Mesodermal cell (in vitro differentiated cells): ENCODE measurements around the gene TAGLN3.

Source experiments
- H3K27ac ChIP-seq: 2 replicates; pipeline ENCODE4 v1.7.0; 2013; ENCODE audit warnings: mild to moderate bottlenecking, low read depth, low read length, moderate library complexity; ENCODE audit not compliant: severe bottlenecking
- H3K36me3 ChIP-seq: 2 replicates; pipeline ENCODE4 v1.7.1; 2013; ENCODE audit warnings: mild to moderate bottlenecking, low read length, moderate library complexity; ENCODE audit not compliant: control insufficient read depth, insufficient read depth
- H3K4me1 ChIP-seq: one replicate; pipeline ENCODE4 v1.7.1; 2013; ENCODE audit warnings: mild to moderate bottlenecking, low read length; ENCODE audit not compliant: insufficient read depth, control insufficient read depth, poor library complexity, severe bottlenecking
- H3K4me3 ChIP-seq: 2 replicates; pipeline ENCODE4 v1.7.0; 2013; ENCODE audit warnings: low read length, control low read depth, mild to moderate bottlenecking; ENCODE audit not compliant: insufficient read depth, poor library complexity, severe bottlenecking; ENCODE audit errors: extremely low read depth
- H3K9me3 ChIP-seq: 2 replicates; pipeline ENCODE4 v1.7.1; 2013; ENCODE audit warnings: mild to moderate bottlenecking, low read length, moderate library complexity; ENCODE audit not compliant: control insufficient read depth
- WGBS, 2 experiments: methylation state at CpG; one replicate each; pipeline ENCODE4 v1.1.5; 2013; ENCODE audit warnings: missing lambda C conversion rate in 2 of 2; ENCODE audit not compliant: insufficient coverage in 2 of 2; 5-methylcytosine and 5-hydroxymethylcytosine counted together

TAGLN3 gene

GRCh38 chr3:111978583-111979433 is 19.9 kb upstream of the TAGLN3 start, which contains the start of gene ABHD10:
Gene ABHD10 (plus strand): TSS chr3:111979026. CDS start chr3:111979062, 36 bp downstream.
- H3K27ac ChIP-seq: peak within 1 kb of the TSS; percentile 75
- H3K9me3 ChIP-seq: no peaks in the 10 kb centered on the region
- 7 to 9% methylated on average over 37 to 59 of the region's 61 CpGs for WGBS, 2 experiments
- peak within 1 kb of the TSS; percentile 81 for H3K4me3 ChIP-seq
- H3K4me1 ChIP-seq: no peaks in the 10 kb centered on the region
- H3K36me3 ChIP-seq: peaks cover 17% of the 10 kb centered on the region

DNA sequence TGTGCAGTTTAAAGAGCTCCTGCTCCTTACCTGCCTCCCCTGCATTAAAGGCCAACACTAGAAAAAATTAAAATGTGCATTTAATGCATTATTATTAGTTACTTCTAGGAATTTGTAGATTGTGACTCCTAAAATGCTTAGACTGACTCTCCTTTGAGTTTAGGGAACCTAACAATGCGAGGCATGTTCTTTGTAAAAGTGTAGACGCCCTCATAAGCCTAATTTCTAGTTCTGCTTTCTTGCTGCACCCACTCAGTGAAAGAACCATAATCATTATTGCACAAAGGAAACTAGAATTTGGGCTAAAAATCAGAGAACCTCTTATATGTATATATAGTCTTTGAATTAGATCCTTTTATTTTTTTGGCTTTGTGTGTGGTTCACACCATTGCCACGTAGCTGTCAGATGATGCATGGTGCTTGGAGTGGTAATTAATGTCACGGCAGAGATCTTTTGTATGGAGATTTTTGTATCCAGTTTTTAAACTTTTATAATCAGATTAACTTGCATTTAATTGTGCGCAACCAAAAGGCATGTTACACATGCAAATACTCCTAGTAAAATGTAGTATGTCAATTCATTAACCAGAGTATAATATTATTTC is 19.2 kb upstream of the TAGLN3 start:
- Histone ChIP-seq H3K36me3 (peaks cover 13% of the 10 kb centered on the region), H3K4me1 (no peaks in the 10 kb centered on the region), H3K4me3 (peak overlapping the region; percentile 81), H3K27ac (peak overlapping the region; percentile 75), H3K9me3 (no peaks in the 10 kb centered on the region)
- 0% methylated on average over 1 of the region's 5 CpGs; no CpG with 5 or more reads in 1 of the 2 experiments for WGBS, 2 experiments

DNA sequence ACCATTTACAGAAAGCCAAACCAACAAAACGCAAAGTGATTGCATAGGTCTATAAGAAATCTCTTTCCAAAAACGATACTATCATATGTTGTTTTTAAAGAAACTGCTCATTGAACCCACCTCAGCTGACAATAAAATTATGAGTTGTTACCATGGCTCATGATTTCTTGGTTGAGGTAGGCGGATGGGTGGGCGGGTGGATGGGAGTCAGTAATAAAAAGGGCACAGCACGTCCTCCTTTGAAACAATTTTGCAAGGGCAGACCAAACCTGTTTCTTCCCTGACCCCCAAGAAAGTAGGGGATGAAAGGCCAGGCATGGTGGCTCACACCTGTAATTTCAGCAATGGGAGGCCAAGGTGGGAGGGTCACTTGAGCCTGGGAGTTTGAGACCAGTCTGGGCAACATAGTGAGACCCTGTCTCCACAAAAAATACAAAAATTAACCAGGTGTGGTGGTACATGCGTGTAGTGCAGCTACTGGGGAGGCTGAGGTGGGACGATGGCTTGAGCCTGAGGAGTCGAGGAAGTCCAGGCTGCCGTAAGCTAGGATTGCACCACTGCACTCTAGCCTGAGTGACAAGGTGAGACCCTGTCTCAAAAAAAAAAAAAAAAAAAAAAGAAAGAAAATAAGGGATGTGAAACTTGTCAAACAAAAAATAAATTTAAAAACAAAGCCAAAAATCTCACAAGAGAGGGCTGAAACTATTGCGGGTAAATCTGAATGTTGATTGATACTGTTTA is 17.8 kb upstream of the TAGLN3 start:
- no peaks in the 10 kb centered on the region for H3K4me1 ChIP-seq
- 93 to 100% methylated on average over 4 to 6 of the region's 10 CpGs for WGBS, 2 experiments
- H3K9me3 ChIP-seq: no peaks in the 10 kb centered on the region
- peaks cover 9% of the 10 kb centered on the region for H3K36me3 ChIP-seq
- no peak overlapping the region for H3K4me3 ChIP-seq
- H3K27ac ChIP-seq: no peak overlapping the region

GRCh38 chr3:111981457-111981763 is 17.3 kb upstream of the TAGLN3 start:
- no peak overlapping the region for H3K27ac ChIP-seq
- H3K4me3 ChIP-seq: no peak overlapping the region
- WGBS, 2 experiments: 90 to 100% methylated on average over 2 of the region's 3 CpGs

DNA sequence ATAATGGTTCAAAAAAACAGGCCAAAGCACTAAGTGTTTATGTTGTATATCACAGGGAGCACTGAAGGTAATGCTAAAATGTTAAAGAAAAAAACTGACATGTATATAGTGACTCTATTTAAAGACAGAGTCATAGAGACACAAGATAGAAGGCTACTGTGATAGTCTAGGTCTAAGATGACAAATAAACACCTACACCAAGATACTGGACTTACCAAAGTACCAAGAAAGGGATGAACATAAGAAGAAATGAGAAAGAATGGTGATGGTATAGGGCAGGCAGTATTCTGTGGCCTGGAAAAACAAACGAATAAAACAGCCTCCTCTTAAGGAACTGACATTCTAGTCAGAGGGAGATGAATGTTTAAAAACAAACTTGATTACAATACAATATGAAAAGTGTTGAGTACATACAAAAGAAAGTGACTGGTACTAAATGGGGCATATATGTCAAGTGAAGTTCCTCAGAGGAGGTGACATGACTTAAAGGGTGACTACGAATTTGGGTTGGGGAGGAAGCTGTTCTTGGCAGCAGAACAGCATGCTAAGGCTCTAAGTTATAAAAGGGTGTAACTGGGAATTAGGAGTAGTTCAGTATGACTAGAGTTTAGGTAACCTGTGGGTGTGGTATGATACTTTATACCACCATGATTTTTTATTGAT is 14.0 kb upstream of the TAGLN3 start:
- 100% methylated on average over 1 of the region's 2 CpGs for WGBS, 2 experiments
- H3K36me3 ChIP-seq: peaks cover 21% of the 10 kb centered on the region
- no peaks in the 10 kb centered on the region for H3K4me1 ChIP-seq
- H3K9me3 ChIP-seq: no peaks in the 10 kb centered on the region
- no peak overlapping the region for H3K27ac ChIP-seq
- H3K4me3 ChIP-seq: no peak overlapping the region

More at GRCh38 chr3:111981457-111981763, 17.3 kb upstream of the TAGLN3 start:
- peaks cover 14% of the 10 kb centered on the region for H3K36me3 ChIP-seq
- no peaks in the 10 kb centered on the region for H3K4me1 ChIP-seq
- H3K9me3 ChIP-seq: no peaks in the 10 kb centered on the region

GRCh38 chr3:111986800-111987199 is 11.9 kb upstream of the TAGLN3 start:
- H3K27ac ChIP-seq: no peak overlapping the region
- H3K4me3 ChIP-seq: no peak overlapping the region
- no peaks in the 10 kb centered on the region for H3K4me1 ChIP-seq
- 100% methylated on average over 3 of the region's 3 CpGs; no CpG with 5 or more reads in 1 of the 2 experiments for WGBS, 2 experiments
- peaks cover 20% of the 10 kb centered on the region for H3K36me3 ChIP-seq
- H3K9me3 ChIP-seq: no peaks in the 10 kb centered on the region

- Histone ChIP-seq H3K9me3 (no peaks in the 10 kb centered on the region), H3K36me3 (peaks cover 26% of the 10 kb centered on the region), H3K27ac (no peak overlapping the region), H3K4me1 (no peaks in the 10 kb centered on the region), H3K4me3 (no peak overlapping the region)
- 43 to 75% methylated on average over 2 to 3 of the region's 3 CpGs for WGBS, 2 experiments
Observed at GRCh38 chr3:111989061-111989678, 9.6 kb upstream of the TAGLN3 start.

DNA sequence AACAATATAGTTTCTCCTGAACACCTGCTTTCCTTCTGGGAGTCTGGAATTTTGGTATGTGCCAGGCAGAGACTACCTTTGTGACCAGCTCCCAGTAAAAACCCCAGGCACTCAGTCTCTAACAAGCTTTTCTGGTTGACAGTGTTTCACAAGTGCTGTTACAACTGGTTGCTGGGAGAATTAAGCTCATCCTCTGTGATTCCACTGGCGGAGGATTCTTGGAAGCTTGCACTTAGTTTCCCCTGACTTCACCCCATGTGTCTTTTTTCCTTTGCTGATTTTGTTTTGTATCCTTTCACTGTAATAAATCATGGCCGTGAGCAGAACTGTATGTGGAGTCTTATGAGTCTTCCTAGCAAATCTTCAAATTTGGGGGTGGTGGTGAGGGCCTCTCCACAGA is 5.7 kb upstream of the TAGLN3 start:
- Histone ChIP-seq H3K4me3 (no peak overlapping the region), H3K27ac (no peak overlapping the region), H3K36me3 (peaks cover 15% of the 10 kb centered on the region), H3K9me3 (no peaks in the 10 kb centered on the region), H3K4me1 (no peaks in the 10 kb centered on the region)
- WGBS, 2 experiments: 90 to 100% methylated on average over 1 of the region's 2 CpGs

DNA sequence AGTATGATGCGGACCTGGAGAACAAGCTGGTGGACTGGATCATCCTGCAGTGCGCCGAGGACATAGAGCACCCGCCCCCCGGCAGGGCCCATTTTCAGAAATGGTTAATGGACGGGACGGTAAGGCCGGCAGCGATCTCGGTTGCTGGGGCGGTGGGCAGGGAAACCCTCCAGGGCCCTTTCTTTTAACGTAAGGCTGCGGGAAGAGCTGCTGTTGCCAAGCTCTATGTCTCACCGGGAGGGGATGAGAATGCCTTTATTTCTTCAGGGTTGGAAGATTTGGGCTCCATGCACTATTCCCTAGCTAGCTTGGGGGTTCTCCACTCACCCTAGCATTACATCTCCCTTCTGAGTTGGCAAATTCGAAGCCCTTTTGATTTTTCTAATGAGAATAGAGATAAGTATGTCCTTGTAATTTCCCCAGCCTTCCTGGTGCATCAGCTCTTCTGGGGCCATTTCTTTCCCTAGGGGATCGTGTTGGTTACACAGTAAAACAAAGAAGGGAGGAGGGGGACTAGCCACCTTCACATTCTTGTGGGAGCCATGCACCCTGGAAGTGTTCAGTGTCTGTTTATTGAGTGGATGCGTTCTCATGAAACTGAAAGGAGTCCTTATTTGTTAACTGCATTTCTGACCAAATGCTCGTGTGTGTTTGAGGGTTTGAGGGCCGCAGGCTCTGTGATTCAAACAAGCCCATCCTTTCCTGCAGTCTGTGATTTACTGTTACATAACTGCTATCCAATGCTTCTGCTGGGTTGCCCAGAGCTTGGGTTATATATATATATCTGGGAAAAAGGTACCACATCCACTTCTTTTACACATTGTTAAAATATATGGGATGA is 982 bp downstream of the TAGLN3 start:
- Histone ChIP-seq H3K4me3 (peak overlapping the region; percentile 34), H3K9me3 (no peaks in the 10 kb centered on the region), H3K36me3 (no peaks in the 10 kb centered on the region), H3K4me1 (peaks cover 17% of the 10 kb centered on the region), H3K27ac (peak overlapping the region; percentile 20)
- 4 to 7% methylated on average over 13 to 14 of the region's 19 CpGs for WGBS, 2 experiments
